Activated naive CD8-positive, alpha-beta T cell (primary cell): ENCODE results near the gene THSD4.
"Not testable (repeated sequence)": the region's sequence is repeated elsewhere in the genome, so short reads cannot be mapped to it uniquely, and the experiment has no call there.

Experiments used
- H3K27ac Mint-ChIP-seq: one replicate; pipeline ENCODE4 v1.8.0; 2021; ENCODE audit warnings: mixed read lengths
- H3K27me3 Mint-ChIP-seq: one replicate; pipeline ENCODE4 v1.8.0; 2021; ENCODE audit warnings: mixed read lengths
- H3K36me3 Mint-ChIP-seq: one replicate; pipeline ENCODE4 v1.8.0; 2021; ENCODE audit warnings: mixed read lengths
- H3K4me1 Mint-ChIP-seq: one replicate; pipeline ENCODE4 v1.8.0; 2021; ENCODE audit warnings: low read depth, mixed read lengths
- H3K4me3 Mint-ChIP-seq: one replicate; pipeline ENCODE4 v1.8.0; 2021; ENCODE audit warnings: mild to moderate bottlenecking, mixed read lengths
- H3K9me3 Mint-ChIP-seq: one replicate; pipeline ENCODE4 v1.8.0; 2021; ENCODE audit warnings: low read depth, mixed read lengths

The THSD4 gene

DNA sequence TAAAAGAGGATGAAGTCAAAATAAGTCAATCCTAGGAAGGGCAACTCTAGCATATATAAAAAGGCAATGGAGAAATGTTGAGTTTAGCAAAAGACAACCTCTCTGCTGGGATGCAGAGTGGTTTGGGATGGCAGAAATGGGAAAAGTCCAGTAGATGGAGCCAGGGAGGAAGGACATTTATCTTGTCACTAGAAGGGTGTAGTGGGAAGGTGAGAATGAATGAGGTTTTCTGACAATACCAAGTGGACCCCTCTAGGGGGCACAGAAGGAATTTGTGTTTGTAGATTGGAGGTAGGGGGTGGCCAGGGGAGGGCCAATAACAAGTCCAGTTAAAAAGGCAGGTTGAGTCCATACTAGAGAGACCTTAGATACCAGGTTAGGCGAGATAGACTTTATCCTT lies 80.0 kb downstream of the THSD4 start:
- H3K36me3 Mint-ChIP-seq: no peaks in the 10 kb centered on the region
- no peaks in the 10 kb centered on the region for H3K4me1 Mint-ChIP-seq
- H3K9me3 Mint-ChIP-seq: no peaks in the 10 kb centered on the region
- H3K27me3 Mint-ChIP-seq: peaks cover 1% of the 10 kb centered on the region
- no peak overlapping the region for H3K27ac Mint-ChIP-seq
- no peak overlapping the region for H3K4me3 Mint-ChIP-seq

DNA sequence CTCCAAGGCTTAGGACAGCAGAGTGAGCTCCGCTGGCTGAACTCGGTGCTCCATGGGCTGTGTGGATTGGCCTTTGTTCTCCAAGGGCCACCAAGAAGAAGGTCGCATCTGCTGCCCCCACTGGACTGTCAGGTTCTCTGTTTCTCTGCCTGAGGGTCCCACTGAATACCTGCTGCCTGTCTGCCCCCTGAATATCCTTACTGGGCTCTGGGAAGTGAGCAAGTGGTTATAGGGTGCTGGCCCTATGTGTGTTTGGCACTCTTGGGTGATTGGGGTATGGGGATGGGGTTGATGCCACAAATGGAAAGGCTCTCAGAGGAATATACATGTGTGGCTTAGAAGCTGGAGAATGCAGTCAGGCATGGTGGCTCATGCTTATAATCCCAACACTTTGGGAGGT lies 82.3 kb downstream of the THSD4 start:
- H3K9me3 Mint-ChIP-seq: no peaks in the 10 kb centered on the region
- H3K27me3 Mint-ChIP-seq: peaks cover 1% of the 10 kb centered on the region
- H3K4me1 Mint-ChIP-seq: no peaks in the 10 kb centered on the region
- no peaks in the 10 kb centered on the region for H3K36me3 Mint-ChIP-seq
- H3K27ac Mint-ChIP-seq: no peak overlapping the region
- H3K4me3 Mint-ChIP-seq: no peak overlapping the region

DNA sequence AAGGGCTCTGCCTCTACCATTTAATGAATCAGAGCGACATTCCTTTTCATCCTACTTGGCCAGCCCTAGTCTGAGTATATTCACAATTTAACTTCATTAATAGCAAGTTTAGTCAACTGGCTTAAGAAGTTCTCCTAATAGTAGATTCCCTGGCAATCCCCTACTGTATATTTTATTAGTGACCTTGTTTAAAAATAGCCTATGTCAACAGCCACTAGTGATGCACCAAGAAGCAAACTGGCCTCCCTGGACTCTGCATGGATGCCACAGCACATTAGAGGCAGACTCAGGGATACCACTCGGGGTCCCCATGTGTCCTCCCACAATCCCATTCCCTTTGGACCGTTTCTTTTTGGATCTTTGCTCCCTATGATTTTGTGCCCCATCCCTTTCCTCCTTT lies 83.6 kb downstream of the THSD4 start:
- H3K9me3 Mint-ChIP-seq: no peaks in the 10 kb centered on the region
- H3K4me3 Mint-ChIP-seq: no peak overlapping the region

DNA sequence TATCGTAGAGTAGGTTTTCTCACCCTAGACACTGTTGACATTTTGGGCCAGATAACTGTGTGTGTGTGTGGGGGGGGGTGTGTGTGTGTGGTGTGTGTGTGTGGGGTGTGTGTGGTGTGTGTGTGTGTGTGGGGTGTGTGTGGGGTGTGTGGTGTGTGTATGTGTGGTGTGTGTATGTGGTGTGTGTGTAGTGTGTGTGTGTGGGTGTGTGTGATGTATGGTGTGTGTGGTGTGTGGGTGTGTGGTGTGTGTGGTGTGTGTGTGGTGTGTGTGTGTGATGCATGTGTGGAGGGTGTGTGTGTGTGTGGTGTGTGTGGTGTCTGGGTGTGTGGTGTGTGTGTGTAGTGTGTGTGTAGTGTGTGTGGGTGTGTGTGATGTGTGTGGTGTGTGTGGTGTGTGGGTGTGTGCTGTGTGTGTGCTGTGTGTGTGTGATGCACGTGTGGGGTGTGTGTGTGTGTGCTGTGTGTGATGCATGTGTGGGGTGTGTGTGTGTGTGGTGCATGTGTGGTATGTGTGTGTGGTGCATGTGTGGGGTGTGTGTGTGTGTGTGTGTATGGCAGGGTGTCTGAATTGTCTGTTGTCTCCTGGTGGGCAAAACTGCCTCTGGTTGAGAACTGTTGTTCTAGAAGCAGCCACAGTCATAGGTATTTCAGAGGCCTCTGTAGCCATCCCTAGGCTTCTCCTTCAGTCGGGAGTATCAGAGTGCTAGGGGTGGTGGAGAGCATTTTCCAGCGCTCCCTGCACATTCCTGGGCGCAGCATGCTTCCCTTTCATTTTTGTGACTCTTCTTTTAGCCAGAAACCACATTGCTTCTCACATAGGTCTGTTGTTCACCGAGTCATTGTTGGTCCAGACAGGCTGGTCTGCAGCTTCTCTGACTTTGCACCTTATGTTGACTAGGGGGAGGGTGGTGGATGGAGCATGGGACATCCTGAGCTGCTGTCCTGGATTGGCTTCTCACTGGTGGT lies 84.4 kb downstream of the THSD4 start:
- no peaks in the 10 kb centered on the region for H3K36me3 Mint-ChIP-seq
- no peaks in the 10 kb centered on the region for H3K27me3 Mint-ChIP-seq
- no peak overlapping the region for H3K27ac Mint-ChIP-seq
- no peaks in the 10 kb centered on the region for H3K9me3 Mint-ChIP-seq
- no peak overlapping the region for H3K4me3 Mint-ChIP-seq
- no peaks in the 10 kb centered on the region for H3K4me1 Mint-ChIP-seq

More for the DNA sequence above, 83.6 kb downstream of the THSD4 start:
- no peaks in the 10 kb centered on the region for H3K27me3 Mint-ChIP-seq
- H3K36me3 Mint-ChIP-seq: no peaks in the 10 kb centered on the region
- H3K27ac Mint-ChIP-seq: no peak overlapping the region
- no peaks in the 10 kb centered on the region for H3K4me1 Mint-ChIP-seq

DNA sequence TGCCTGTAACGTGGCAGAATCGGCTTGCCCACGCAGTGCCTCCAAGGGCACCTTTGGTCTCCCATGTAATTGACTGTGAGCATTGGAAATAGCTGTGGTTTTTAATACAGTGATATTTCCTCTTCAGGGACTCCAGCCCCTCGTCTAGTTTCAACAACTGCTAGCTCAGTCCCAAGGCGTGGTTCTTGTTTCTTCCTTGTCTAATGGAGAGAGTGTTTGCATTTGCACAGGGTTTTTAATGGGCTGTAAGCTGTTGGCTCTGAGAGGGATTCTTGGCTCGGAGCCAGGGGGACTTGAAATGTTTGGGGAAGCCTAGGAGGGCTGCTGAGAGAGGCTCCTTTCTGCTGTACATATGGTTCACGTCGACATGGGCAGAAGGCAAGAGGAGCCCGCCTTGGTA lies 86.2 kb downstream of the THSD4 start:
- no peaks in the 10 kb centered on the region for H3K9me3 Mint-ChIP-seq
- H3K27me3 Mint-ChIP-seq: no peaks in the 10 kb centered on the region
- no peaks in the 10 kb centered on the region for H3K4me1 Mint-ChIP-seq
- no peaks in the 10 kb centered on the region for H3K36me3 Mint-ChIP-seq
- no peak overlapping the region for H3K27ac Mint-ChIP-seq
- no peak overlapping the region for H3K4me3 Mint-ChIP-seq

DNA sequence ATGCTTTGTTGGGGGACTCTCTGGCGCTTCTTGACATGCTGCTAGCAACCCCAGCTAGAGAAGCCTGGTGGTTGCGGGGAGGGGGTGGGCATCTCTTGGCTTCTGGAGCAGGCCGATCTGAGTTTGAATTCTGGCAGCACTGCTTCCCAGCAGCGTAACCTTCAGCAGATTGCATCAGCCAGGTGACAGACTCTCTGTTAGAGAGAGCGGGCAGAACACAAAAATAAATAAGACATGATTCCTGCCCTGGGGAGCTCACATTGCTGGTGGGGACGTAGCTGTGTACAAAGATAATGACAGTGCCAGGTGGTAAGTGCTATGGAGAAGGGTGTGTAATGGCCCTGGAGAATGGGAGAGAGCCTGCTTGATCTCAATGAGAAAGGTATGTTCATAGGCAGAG lies 87.4 kb downstream of the THSD4 start:
- Mint-ChIP-seq H3K4me3 (no peak overlapping the region), H3K9me3 (no peaks in the 10 kb centered on the region), H3K27me3 (no peaks in the 10 kb centered on the region), H3K4me1 (no peaks in the 10 kb centered on the region), H3K27ac (no peak overlapping the region), H3K36me3 (no peaks in the 10 kb centered on the region)

DNA sequence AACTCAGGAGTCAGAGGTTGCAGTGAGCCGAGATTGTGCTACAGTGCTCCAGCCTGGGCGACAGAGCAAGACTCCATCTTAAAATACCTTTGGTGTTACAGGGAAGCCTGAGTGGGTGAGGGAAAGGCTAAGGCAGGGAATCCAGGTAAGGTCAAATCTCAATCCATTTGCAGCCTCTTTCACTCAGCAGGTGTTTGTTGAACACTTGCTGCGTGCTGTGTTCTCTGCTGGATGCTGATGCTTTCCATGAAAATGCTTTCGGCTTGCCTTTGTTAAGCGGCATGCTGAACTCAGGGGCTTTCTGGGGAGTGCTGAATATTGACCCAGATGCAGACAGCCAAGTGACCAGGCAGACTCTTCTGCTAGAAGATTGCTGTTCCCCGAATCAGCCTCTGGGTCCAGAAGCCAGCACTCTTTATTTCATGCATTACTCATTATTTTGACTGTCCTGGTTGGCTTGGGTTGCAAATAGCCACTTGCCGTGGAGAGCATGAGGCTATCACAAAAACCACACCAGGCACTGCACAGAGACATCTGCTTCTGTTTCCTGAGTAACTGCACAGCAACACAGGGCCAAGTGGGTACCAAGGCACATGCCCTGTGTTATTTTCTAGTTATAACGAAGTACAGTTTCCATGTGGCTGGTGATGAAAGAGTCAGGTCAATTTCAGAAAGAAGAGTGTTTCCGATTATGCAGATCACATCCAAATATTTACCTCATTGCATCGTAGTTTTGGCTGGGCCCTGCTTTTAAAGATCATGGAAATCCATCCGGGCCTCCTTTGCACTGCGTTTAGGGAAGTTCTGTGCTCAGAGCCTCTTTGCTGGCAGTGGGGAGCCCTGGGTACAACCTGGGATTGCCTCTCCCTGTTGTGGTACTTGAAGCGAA lies 88.6 kb downstream of the THSD4 start:
- H3K36me3 Mint-ChIP-seq: no peaks in the 10 kb centered on the region
- H3K4me3 Mint-ChIP-seq: no peak overlapping the region
- no peaks in the 10 kb centered on the region for H3K4me1 Mint-ChIP-seq
- no peaks in the 10 kb centered on the region for H3K27me3 Mint-ChIP-seq
- H3K9me3 Mint-ChIP-seq: no peaks in the 10 kb centered on the region
- H3K27ac Mint-ChIP-seq: no peak overlapping the region

DNA sequence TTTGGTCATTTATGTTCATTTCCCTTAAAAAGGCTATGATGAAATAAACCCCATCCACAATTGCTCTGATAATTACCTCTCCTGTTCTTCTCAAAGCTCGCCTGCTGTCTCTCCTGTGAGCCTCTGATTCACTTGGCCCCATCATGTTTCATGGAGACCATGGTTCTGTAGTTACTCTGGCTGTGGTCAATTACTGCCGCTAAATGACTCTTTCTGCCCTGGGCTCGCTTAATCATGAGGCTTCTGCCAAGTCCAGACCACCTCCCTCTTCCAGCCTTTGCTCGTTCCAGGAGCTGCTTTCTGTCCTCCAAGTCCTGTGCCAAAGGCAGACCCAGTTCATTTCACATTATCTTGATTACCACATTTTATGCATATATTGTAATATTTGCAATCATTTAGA lies 91.9 kb downstream of the THSD4 start:
- no peak overlapping the region for H3K4me3 Mint-ChIP-seq
- no peaks in the 10 kb centered on the region for H3K9me3 Mint-ChIP-seq
- H3K36me3 Mint-ChIP-seq: no peaks in the 10 kb centered on the region
- H3K27ac Mint-ChIP-seq: no peak overlapping the region
- H3K27me3 Mint-ChIP-seq: peaks cover 2% of the 10 kb centered on the region
- no peaks in the 10 kb centered on the region for H3K4me1 Mint-ChIP-seq

DNA sequence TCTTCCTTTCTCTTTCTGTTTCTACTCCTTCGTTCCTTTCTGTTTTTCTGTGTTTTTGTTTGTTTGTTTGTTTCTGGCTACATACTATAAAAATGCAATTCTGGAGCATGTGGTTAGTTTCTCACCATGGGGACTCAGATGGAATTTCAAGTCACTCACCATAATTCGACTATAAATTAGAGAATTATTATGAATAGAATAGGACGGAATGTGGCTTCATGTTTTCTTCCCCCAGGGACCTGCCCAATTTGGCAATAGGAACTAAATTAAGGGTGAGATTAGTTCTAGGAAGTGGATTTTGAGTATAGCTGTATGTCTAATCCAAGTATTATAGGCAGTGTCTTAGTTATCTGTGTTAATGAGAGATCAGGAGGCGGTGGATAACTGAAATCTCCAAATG lies 96.9 kb downstream of the THSD4 start:
- Mint-ChIP-seq H3K4me3 (no peak overlapping the region), H3K9me3 (no peaks in the 10 kb centered on the region), H3K27ac (no peak overlapping the region), H3K36me3 (no peaks in the 10 kb centered on the region), H3K4me1 (no peaks in the 10 kb centered on the region), H3K27me3 (peaks cover 18% of the 10 kb centered on the region)

DNA sequence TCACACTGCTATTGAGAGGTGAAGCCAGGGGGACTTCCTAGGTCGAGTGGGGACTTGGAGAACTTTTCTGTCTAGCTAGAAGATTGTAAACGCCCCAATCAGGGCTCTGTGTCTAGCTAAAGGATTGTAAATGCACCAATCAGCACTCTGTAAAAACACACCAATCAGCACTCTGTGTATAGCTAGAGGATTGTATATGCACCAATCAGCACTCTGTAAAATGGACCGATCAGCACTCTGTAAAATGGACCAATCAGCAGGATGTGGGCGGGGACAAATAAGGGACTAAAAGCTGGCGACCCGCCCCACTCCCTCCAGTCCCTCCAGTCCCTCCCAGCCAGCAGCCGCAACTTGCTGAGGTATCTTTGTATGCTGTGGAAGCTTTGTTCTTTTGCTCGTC lies 98.7 kb downstream of the THSD4 start:
- H3K27ac Mint-ChIP-seq, H3K9me3 Mint-ChIP-seq, H3K4me1 Mint-ChIP-seq, H3K36me3 Mint-ChIP-seq, H3K4me3 Mint-ChIP-seq: not testable (repeated sequence)
- H3K27me3 Mint-ChIP-seq: peaks cover 19% of the 10 kb centered on the region

DNA sequence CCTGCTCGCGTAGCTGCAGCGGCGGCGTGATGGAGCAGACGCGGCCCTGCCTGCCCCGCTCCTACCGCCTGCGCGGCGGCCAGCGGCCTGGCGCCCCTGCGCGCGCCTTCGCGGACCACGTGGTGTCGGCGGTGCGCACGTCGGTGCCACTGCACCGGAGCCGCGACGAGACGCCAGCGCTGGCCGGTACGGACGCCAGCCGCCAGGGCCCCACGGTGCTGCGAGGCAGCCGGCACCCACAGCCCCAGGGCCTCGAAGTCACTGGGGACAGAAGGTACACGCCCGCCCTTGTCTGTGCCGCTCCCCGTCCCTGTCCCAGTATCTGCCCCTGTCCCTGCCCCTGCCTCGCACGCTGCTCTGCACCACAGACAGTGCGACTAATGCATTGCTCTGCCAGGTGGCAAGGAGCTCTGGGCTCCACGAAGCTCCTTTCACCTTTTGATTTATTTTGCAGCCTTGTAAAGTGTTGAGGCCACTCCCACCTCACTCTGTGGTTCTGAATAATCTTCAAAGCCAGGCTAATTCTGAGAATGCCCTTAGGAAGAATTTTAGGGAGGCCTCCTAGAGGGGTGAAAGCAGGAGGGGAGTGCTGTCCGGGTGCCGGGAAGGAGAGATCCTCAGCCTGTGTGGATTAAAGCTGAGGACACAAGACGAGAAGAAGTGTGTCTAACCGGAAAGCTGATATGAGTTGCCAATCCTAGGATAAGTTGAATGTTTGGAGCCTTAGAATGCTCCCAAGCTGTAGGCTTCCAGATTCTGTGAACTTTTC lies 100.0 kb downstream of the THSD4 start:
- no peaks in the 10 kb centered on the region for H3K36me3 Mint-ChIP-seq
- no peaks in the 10 kb centered on the region for H3K4me1 Mint-ChIP-seq
- H3K4me3 Mint-ChIP-seq: no peak overlapping the region
- H3K27me3 Mint-ChIP-seq: peaks cover 19% of the 10 kb centered on the region
- no peaks in the 10 kb centered on the region for H3K9me3 Mint-ChIP-seq
- H3K27ac Mint-ChIP-seq: no peak overlapping the region

DNA sequence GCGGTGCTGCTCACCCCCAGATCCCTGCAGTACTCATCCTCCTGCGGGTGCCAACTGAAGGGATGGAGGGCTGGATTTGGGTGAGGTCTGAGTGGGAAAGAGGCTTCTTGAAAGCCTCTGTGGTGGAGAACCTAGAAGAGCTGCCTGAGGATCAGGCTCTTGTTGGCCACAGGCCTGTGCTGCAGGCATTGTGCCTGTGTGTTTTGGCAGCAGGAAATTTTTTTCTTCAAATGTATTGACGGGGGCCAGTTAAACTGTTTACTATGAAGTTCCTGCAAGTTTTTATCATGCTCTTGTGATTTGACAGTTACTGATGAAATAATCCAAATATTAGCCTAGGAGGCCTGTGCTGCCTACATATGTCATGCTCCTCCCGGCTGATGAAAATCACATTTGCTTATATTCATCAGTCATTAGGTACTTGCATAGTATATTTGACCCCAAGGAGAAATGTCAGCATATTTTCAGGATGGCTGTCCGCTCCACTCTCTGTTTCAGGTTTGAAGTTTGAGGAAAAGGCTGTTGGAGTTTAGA lies 103.1 kb downstream of the THSD4 start:
- peaks cover 21% of the 10 kb centered on the region for H3K27me3 Mint-ChIP-seq
- no peak overlapping the region for H3K4me3 Mint-ChIP-seq
- no peaks in the 10 kb centered on the region for H3K4me1 Mint-ChIP-seq
- H3K36me3 Mint-ChIP-seq: no peaks in the 10 kb centered on the region
- H3K27ac Mint-ChIP-seq: no peak overlapping the region
- peaks cover 4% of the 10 kb centered on the region for H3K9me3 Mint-ChIP-seq

DNA sequence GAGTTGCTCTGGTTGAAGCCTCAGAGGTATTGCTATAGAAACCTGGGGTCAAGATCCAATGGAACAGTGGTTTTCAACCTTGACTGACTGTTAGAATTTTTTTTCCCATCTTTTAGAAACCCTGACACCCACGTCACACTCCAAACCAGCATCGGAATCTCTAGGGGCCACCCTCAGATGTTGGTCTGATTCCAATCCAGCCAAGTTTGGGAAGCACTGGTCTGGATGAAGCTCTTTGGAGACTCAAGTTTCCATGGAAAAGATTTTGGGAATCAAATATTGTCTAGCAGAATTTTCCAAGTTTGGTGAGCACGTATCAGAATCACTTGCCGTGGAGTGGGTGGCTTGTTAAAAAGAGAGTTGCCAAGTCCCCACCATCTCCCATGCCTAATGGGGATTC lies 103.8 kb downstream of the THSD4 start:
- Mint-ChIP-seq H3K27ac (no peak overlapping the region), H3K27me3 (peaks cover 26% of the 10 kb centered on the region), H3K4me1 (no peaks in the 10 kb centered on the region), H3K36me3 (no peaks in the 10 kb centered on the region), H3K4me3 (no peak overlapping the region), H3K9me3 (peaks cover 4% of the 10 kb centered on the region)

DNA sequence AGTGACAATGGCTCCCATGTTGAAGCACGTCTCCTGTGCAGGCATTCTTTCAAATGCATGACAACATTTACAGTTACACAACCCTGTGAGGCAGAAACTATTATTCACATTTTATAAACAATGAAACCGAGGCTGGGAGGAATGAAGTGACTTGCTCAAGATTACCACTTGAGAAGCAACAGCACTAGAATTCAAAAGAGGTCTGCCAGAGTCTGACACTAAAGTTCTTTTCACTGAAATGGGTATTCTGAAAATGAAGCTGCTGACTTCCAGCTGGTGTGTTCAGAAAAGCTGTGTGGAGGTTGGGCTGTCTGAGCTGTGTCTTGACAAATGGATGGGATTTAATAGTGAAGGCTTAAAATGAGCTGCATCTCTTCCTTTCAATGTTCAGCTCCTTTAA lies 104.4 kb downstream of the THSD4 start:
- Mint-ChIP-seq H3K27me3 (peaks cover 26% of the 10 kb centered on the region), H3K4me1 (no peaks in the 10 kb centered on the region), H3K9me3 (peaks cover 4% of the 10 kb centered on the region), H3K4me3 (no peak overlapping the region), H3K27ac (no peak overlapping the region), H3K36me3 (no peaks in the 10 kb centered on the region)
